ENCODE measurements around the gene PYROXD2. TPM values are rescaled to one million over a fixed set of nuclear protein-coding genes. Genes with fewer than 3 reads are reported as not detected.

The PYROXD2 gene
- total and polyA plus RNA-seq, 2 of the 8 experiments (the other 6 are each of a cell fraction or from before 2014, with no cell fraction given): 3.2 to 5.4 TPM

DNA sequence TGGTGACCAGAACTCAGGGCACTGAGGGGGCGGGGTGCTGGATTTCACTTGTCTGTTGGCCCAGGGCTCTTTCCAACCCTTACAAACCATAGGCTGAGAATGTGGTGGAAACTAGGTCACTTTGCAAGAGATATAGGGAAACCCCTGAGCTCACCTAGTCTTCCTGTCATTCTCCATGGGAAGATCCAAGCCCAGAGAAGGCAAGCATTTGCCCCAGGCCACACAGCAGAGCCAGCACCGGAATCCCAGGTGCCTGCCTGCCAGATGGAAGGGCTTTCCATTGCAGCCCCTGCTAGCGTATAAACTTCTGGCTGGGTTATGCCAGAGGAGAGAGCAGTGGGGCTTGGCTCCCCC lies 427 bp downstream of the PYROXD2 start:
- no peak for FAIRE-seq
- Histone ChIP-seq H3K56ac (replicated peaks; ENCODE audit: insufficient read length, low read depth, low read length) (no peak overlapping the region), H3K9me3 (ENCODE audit: insufficient read depth in 2 of 2, low read depth in 1 of 2, low read length in 1 of 2) (no peaks in the 10 kb centered on the region), H3K4me2 (ENCODE audit: insufficient read depth in 1 of 2, low read depth in 2 of 2, low read length in 2 of 2) (peak overlapping the region; percentile 63 to 64), H3K14ac (ENCODE audit: insufficient read length) (no peak overlapping the region), H3K23me2 (ENCODE audit: low read depth, low read length) (no peaks in the 10 kb centered on the region; the same call in 1 of the 2 replicates), H4K91ac (replicated peaks; ENCODE audit: insufficient read length, low read length) (peak overlapping the region; percentile 13), H3K27me3 (replicated peaks in 1 of 4; ENCODE audit: control insufficient read depth in 3 of 4, extremely low read depth in 1 of 4, insufficient read depth in 3 of 4, low read length in 3 of 4) (no peaks in the 10 kb centered on the region), H3K9ac (replicated peaks in 1 of 4; ENCODE audit: extremely low read depth in 1 of 4, low read depth in 3 of 4, low read length in 3 of 4) (peak overlapping the region in 2 of 4 experiments; percentile 35 to 64; a peak in 2 of 7 replicates), H3K4me1 (replicated peaks in 1 of 4; ENCODE audit: control insufficient read depth in 3 of 4, insufficient read depth in 4 of 4, low read length in 3 of 4) (peaks cover 0 to 10% (median 3%) of the 10 kb centered on the region in 4 experiments; a peak in 6 of 7 replicates), H2AK5ac (ENCODE audit: low read depth, low read length) (no peak overlapping the region), H3K36me3 (ENCODE audit: control insufficient read depth in 2 of 4, insufficient read depth in 4 of 4, low read length in 3 of 4) (peaks cover 0 to 4% (median 0%) of the 10 kb centered on the region in 4 experiments; a peak in 3 of 8 replicates), H4K20me1 (replicated peaks in 1 of 2; ENCODE audit: control insufficient read depth in 1 of 2, insufficient read depth in 2 of 2, low read length in 2 of 2) (no peaks in the 10 kb centered on the region), H3K79me2 (ENCODE audit: control insufficient read depth in 1 of 2, insufficient read depth in 2 of 2, low read length in 2 of 2) (no peaks in the 10 kb centered on the region), H2BK20ac (ENCODE audit: low read length) (no peak overlapping the region), H2BK120ac (replicated peaks; ENCODE audit: low read depth, low read length) (no peak overlapping the region), H3K4me3 (ENCODE audit: extremely low read depth in 1 of 4, insufficient read depth in 2 of 4, low read depth in 3 of 4, low read length in 4 of 4) (peak overlapping the region; percentile 14 to 59 (median 32)), H2BK15ac (ENCODE audit: low read length) (0 out of 2 replicates have a peak overlapping the region, but pooled peaks have one; percentile 32), H2BK12ac (ENCODE audit: low read depth, low read length) (no peak overlapping the region), H3K23ac (ENCODE audit: insufficient read length) (no peak overlapping the region), H2AFZ (ENCODE audit: low read length) (no peak overlapping the region), H3K27ac (ENCODE audit: low read depth, low read length) (no peak overlapping the region), H3K4ac (replicated peaks; ENCODE audit: insufficient read length, low read depth, low read length) (no peak overlapping the region), H3K79me1 (ENCODE audit: low read depth, low read length) (no peaks in the 10 kb centered on the region), H4K8ac (ENCODE audit: extremely low read depth, insufficient read depth, low read length) (0 out of 2 replicates have a peak overlapping the region, but pooled peaks have one; percentile 82), H4K5ac (ENCODE audit: insufficient read length, low read depth, low read length) (peak overlapping the region; percentile 1), H3K18ac (ENCODE audit: extremely low read depth, low read length) (0 out of 2 replicates have a peak overlapping the region, but pooled peaks have one; percentile 80), H2BK5ac (ENCODE audit: low read depth, low read length) (peak overlapping the region; percentile 85; the same call in 1 of the 2 replicates)
- 55% methylated on average over 3 of the region's 3 CpGs; no CpG with 5 or more reads in 1 of the 2 experiments for WGBS, 2 experiments (ENCODE audit: extremely low coverage in 1 of 2, insufficient coverage in 1 of 2, insufficient read length in 1 of 2, insufficient replicate concordance in 2 of 2, low coverage in 1 of 2, low lambda C conversion rate in 2 of 2, missing lambda C conversion rate in 1 of 2)
- DNase-seq (ENCODE audit: low read depth in 1 of 2, low spot score in 2 of 2): no peak
- TF ChIP-seq CHD1 (IDR thresholded peaks at IDR 0.05; ENCODE audit: low read depth, low read length) (no peak), SP4 (IDR thresholded peaks at IDR 0.05; ENCODE audit: low read length) (no peak), KDM1A (IDR thresholded peaks at IDR 0.05; ENCODE audit: borderline replicate concordance, low read length) (peak; percentile 82; the same call in 1 of the 2 replicates)
- POLR2A ChIA-PET (ENCODE audit: partially characterized antibody): interaction anchor here (0.7 to 2.0 kb wide), 9 partner anchors 8 to 1016 kb away, joined by 3 to 11 read pairs (median 5); partner anchors contain the start of genes GOT1 and HPS1
- CTCF ChIA-PET (ENCODE audit: partially characterized antibody): interaction anchor here (0.9 to 6.9 kb wide), 3 partner anchors 11 to 94 kb away, joined by 3 to 69 read pairs (median 3); no protein-coding TSS in a partner anchor

Measured in H1 (cell line).